ENCODE results near the gene JAZF1. TPM values are rescaled to one million over a fixed set of nuclear protein-coding genes. Genes with fewer than 3 reads are reported as not detected.
A peak's percentile ranks its signal among the peaks of the same experiment; 100 is the strongest.

The JAZF1 gene
- total RNA-seq, 4 donors from 2014 or later, result 4.7 to 8.1 (median 5.7) TPM

DNA sequence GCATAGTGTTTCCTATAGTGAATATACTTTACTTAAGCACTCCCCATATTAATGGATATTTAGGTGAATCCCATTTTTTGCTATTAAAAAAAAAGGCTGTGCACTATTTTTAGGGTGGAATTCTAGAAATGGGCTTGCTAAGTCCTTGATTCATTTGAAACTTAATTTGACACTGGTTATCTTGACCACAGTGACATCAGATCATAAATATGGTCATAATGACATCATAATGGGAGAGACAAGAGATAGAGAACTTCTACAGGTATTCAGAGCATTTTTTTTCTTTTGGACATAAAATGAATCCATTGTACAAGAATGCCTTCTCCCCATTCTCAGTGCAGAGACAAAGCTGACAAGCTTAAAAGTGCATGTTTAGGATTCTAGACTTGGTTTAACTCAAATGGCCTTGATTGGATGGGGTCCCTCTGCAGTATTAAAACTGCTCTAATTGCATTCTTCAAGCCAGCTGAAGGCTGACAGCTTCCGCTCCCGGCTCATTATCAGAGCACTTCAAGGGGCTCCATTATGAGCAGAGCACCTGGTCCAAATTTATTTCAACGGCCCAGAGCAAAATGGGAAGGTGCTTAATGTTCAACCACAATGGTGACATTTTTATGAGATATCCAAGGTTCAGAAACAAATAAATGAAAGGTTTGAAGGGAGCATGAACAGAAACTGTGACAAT lies 104.8 kb downstream of the JAZF1 start:
- DNase-seq (ENCODE audit: low spot score in 2 of 2), result no peak
- 80 to 85% methylated on average over 3 of the region's 3 CpGs for WGBS, 2 donors
- intact Hi-C loops (cut with DNase I; ENCODE audit: low total_unique reads), result no loop called here
- no peak for TF ChIP-seq POLR2A (IDR thresholded peaks at IDR 0.05)
- TF ChIP-seq, protein P1, sequence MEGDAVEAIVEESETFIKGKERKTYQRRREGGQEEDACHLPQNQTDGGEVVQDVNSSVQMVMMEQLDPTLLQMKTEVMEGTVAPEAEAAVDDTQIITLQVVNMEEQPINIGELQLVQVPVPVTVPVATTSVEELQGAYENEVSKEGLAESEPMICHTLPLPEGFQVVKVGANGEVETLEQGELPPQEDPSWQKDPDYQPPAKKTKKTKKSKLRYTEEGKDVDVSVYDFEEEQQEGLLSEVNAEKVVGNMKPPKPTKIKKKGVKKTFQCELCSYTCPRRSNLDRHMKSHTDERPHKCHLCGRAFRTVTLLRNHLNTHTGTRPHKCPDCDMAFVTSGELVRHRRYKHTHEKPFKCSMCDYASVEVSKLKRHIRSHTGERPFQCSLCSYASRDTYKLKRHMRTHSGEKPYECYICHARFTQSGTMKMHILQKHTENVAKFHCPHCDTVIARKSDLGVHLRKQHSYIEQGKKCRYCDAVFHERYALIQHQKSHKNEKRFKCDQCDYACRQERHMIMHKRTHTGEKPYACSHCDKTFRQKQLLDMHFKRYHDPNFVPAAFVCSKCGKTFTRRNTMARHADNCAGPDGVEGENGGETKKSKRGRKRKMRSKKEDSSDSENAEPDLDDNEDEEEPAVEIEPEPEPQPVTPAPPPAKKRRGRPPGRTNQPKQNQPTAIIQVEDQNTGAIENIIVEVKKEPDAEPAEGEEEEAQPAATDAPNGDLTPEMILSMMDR (IDR thresholded peaks at IDR 0.05), result no peak
- no peak overlapping the region for H3K4me3 ChIP-seq (ENCODE audit: low read depth, poor library complexity, severe bottlenecking)

DNA sequence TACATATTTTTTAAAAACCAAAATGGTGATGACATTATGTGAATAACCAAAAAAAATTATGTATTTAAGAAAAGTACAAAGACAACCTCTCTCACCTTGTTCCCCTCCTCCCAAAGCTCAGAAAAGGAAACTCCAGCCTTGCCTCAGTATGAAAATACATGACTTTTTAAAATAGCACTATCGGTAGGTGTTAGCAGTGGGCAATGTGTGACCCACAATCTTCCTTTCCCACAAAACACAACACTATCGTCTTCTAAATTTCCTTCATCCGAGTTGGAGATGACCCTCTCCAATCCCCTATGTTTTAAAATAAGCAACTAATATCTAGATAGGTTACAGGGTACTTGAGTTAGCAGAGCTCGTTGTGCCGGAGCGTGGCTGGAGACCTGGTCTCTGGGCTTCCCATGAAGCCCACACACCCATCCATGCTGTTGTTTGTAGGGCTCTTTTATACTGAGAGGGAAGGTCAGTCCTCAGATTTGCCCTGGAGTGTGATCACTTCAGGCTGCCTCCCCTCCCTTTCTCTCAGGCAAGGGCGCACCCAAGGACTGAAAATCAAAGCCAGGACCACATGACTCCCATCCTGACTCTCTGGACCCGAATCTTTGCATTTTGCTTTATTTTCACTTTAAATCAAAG lies 107.6 kb downstream of the JAZF1 start:
- no peak overlapping the region for H3K4me3 ChIP-seq (ENCODE audit: low read depth, poor library complexity, severe bottlenecking)
- TF ChIP-seq, protein P1 (IDR thresholded peaks at IDR 0.05), result no peak
- no peak for TF ChIP-seq POLR2A (IDR thresholded peaks at IDR 0.05)
- no peak for DNase-seq (ENCODE audit: low spot score in 2 of 2)
- 92 to 96% methylated on average over 8 of the region's 8 CpGs for WGBS, 2 donors
- intact Hi-C loops (cut with DNase I; ENCODE audit: low total_unique reads), result no loop called here

DNA sequence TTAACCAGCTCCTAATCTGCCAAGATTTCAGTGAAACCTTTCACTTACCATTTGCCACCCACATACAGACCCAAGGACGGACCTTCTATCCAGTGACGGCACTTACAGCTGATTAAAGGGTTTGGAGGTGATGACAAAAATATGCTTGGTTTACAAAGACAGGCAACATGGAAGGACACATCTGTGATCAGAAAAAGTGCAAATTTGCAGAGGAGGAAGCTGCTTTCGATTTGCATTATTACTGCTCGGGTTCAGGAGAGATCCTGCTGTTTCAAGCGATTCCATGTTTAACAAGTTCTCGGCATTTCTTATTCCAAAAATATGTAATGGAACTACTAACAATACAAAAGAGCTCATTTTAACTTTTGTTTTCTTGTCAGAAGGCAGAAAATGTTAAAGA lies 109.0 kb downstream of the JAZF1 start:
- 75 to 78% methylated on average over 6 of the region's 6 CpGs for WGBS, 2 donors
- TF ChIP-seq, protein P1 (IDR thresholded peaks at IDR 0.05), result no peak
- no peak for TF ChIP-seq POLR2A (IDR thresholded peaks at IDR 0.05)
- DNase-seq (ENCODE audit: low spot score in 2 of 2), result no peak
- intact Hi-C loops (cut with DNase I; ENCODE audit: low total_unique reads), result no loop called here
- no peak overlapping the region for H3K4me3 ChIP-seq (ENCODE audit: low read depth, poor library complexity, severe bottlenecking)

DNA sequence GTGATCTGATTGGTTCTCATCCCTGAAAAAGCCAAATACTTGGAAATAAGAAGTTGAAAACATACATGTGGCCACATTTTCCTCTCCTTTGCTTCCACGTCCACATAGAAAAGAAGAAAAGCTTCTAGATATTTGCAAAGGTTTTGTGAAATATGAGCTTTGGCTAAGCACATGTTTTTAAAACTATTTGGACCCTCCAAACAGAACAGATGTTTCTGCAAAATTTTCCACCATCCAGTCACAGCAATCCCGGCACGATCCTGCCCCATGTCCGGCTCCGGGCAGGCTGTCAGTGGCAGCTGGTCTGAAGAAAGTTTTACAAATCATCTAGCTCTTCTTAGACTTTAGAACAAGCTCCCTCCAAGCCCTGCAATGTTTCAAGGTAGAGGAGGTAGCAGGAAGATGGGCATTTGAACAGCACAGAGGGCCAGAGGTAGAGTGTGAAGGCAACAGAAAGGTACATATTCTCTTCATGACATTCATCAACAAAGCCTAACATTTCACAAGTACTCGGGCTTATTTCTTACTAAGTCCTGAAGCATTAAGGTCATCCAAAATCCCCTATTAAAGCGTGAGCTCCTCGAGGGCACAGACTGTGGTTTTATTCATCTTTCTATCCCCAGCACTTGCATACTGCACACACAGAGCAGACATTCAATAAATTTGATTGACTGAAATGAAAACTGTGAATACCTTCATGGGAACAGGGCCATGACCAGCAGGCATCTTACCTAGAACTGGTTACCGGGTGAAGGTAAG lies 110.1 kb downstream of the JAZF1 start:
- DNase-seq (ENCODE audit: low spot score in 2 of 2), result no peak
- intact Hi-C loops (cut with DNase I; ENCODE audit: low total_unique reads), result no loop called here
- WGBS, 2 donors, result 64 to 68% methylated on average over 9 of the region's 9 CpGs
- TF ChIP-seq, protein P1 (IDR thresholded peaks at IDR 0.05), result no peak
- TF ChIP-seq POLR2A (IDR thresholded peaks at IDR 0.05), result no peak
- no peak overlapping the region for H3K4me3 ChIP-seq (ENCODE audit: low read depth, poor library complexity, severe bottlenecking)

DNA sequence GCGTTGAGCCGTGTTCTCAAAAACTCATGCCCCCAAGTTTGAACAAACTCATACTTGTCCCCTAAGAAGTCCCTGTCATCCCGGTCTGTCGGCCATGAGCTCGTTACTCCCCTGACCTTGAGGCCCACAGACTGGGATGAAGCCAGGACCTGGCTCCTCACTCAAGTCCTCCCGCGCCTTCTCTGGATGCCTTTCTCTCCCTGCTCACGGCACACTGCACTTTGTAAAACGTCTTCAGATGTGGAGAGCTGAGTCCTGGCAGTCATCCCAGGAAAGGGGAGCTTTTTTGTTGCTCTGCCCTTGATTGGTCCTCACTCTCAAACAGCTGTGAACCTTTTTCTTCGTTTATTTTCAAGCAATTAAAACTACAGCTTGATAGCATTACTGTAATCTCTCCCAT lies 110.8 kb downstream of the JAZF1 start:
- intact Hi-C loops (cut with DNase I; ENCODE audit: low total_unique reads), result no loop called here
- TF ChIP-seq, protein P1 (IDR thresholded peaks at IDR 0.05), result no peak
- no peak for TF ChIP-seq POLR2A (IDR thresholded peaks at IDR 0.05)
- DNase-seq (ENCODE audit: low spot score in 2 of 2), result peak in 1 of 2 donors; percentile 85
- no peak overlapping the region for H3K4me3 ChIP-seq (ENCODE audit: low read depth, poor library complexity, severe bottlenecking)
- WGBS, 2 donors, result 52 to 54% methylated on average over 10 of the region's 10 CpGs
